OCI-LY3 (cell line): Measurements from ENCODE around the gene HOXB9.
A peak's percentile ranks its signal among the peaks of the same experiment; 100 is the strongest.

Source experiments
- EZH2phosphoT487 ChIP-seq: fragments of 200-600 bp; shearing (Covaris generic); IDR thresholded peaks from 2 replicates; pipeline ENCODE4 v1.6.1; 2018; ENCODE audit warnings: antibody characterized with exemption, mixed run types, low read depth
- TF ChIP-seq, protein P1 (sequence below): fragments of 200-600, 300-600 bp; sonication (generic); IDR thresholded peaks from 2 replicates; pipeline ENCODE4 v1.5.1; 2014; ENCODE audit warnings: antibody characterized with exemption, low read length, low read depth

DNA sequence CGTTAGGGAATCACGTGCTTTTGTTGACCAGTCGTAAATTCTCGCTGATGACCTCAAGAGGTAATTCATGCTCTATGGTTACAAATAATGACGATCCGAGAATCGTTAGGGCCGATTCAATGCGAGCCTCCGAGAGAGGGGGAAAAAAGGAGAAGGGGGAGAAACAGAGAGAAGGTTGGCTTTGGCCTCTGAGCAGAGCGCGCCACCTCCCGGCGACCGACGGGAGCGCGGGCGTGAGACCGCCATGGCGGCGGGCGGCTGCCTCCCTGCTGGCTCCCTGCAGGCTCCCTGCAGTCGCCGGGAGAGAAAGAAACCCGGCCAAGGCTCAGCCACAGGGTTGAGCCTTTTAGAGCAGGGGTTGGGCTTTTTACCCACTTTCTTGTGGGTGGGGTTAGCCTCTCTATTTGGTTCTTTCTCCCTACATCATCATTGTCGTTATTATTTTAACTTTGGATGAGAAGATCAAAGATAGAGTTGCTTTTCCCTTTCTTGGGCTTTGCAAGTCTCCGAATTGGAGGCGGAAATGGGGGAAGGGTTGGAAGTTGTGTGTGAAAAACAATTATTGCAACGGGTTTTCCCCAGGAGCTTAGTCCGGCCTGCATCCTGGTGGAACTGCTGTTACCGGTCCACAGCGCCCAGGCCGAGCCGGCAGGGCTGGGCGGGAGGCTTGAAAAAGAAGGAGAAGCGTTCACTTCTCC lies 32.2 kb downstream of the HOXB9 start:
- TF ChIP-seq, protein P1, sequence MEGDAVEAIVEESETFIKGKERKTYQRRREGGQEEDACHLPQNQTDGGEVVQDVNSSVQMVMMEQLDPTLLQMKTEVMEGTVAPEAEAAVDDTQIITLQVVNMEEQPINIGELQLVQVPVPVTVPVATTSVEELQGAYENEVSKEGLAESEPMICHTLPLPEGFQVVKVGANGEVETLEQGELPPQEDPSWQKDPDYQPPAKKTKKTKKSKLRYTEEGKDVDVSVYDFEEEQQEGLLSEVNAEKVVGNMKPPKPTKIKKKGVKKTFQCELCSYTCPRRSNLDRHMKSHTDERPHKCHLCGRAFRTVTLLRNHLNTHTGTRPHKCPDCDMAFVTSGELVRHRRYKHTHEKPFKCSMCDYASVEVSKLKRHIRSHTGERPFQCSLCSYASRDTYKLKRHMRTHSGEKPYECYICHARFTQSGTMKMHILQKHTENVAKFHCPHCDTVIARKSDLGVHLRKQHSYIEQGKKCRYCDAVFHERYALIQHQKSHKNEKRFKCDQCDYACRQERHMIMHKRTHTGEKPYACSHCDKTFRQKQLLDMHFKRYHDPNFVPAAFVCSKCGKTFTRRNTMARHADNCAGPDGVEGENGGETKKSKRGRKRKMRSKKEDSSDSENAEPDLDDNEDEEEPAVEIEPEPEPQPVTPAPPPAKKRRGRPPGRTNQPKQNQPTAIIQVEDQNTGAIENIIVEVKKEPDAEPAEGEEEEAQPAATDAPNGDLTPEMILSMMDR, result peak; percentile 89
- no peak for TF ChIP-seq EZH2phosphoT487
